Hematopoietic multipotent progenitor cell treated with erythropoietin and hydrocortisone succinate and interleukin-3 and kit ligand, for 15 days (in vitro differentiated cells): ENCODE results near the gene TBXAS1.

Experiments used
- DNase-seq: peaks from one replicate; pipeline ENCODE4 v3.0.0-alpha.2; 2015; ENCODE audit warnings: low spot score

Gene TBXAS1

DNA sequence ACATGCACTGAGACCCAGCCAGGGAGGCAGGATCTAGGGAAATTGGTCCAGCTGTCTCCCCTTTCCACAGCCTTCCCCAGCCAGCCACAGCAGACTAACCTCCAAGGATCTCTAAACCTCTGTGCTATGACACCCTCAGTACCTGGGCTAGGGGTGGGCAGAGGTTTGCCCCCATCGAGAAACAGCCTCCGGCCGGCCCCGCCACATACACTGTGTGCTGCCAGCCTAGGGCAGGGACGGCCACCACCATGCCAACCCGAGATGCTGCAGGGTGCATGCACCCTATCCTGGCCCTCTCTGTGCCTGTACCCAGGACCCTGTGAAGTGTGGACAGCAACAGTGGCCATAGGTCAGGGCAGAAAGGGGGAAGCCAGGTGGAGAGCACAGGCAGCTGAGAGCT is 175.6 kb downstream of the TBXAS1 start:
- DNase-seq, result no peak

DNA sequence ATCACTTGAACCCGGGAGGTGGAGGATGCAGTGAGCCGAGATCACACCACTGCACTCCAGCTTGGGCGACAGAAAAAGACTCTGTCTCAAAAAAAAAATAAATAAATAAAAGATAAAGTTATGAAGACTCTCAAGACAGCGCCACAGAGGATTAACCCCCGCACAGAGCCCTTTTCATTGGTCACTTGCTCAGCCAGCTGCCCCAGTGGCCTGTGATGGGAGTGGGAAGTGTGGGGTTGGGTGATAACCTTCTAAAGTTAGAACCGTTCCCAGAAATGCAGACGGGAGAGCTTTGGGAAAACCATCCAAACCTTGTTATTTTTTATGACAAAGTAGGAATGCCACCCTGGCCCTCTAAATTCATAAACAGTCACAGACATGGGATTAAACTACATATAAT is 176.3 kb downstream of the TBXAS1 start:
- DNase-seq, result no peak

DNA sequence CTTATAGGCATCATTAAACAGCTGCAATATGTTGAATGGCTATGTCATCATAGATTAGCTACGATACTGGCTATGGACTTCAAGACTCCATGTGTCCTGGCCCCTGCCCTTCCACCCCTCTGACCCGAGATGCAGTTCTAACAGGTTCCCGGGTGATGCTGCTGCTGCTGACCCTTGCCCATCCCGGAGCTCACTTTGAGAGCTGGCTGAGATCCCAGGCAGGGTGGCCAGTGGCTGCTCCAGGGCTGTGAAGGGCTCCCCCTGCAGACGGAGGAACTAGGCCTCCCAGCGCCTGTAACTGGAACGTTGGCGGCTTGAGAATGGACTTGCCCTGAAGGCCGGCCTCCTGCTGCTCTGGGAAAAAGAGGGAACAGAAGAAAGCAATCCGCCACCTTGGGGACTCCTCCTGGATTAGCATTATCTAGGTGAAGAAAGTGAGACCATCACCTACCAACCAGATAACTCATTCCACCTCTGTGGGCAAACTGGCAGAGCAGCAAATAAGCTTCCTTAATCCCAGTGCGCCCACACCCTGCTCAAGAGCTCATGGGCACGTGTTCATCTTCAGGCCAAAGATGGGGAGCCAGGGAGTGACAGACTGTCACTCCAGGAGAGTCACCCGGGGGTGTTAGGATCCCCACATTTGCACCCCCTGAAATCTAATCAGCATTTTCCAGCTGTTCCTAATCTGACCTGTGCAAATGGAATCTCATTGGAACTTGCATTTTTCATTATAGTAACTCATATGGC is 176.9 kb downstream of the TBXAS1 start:
- DNase-seq, result no peak

GRCh38 chr7:140006600-140006999 is 177.5 kb downstream of the TBXAS1 start:
- no peak for DNase-seq

DNA sequence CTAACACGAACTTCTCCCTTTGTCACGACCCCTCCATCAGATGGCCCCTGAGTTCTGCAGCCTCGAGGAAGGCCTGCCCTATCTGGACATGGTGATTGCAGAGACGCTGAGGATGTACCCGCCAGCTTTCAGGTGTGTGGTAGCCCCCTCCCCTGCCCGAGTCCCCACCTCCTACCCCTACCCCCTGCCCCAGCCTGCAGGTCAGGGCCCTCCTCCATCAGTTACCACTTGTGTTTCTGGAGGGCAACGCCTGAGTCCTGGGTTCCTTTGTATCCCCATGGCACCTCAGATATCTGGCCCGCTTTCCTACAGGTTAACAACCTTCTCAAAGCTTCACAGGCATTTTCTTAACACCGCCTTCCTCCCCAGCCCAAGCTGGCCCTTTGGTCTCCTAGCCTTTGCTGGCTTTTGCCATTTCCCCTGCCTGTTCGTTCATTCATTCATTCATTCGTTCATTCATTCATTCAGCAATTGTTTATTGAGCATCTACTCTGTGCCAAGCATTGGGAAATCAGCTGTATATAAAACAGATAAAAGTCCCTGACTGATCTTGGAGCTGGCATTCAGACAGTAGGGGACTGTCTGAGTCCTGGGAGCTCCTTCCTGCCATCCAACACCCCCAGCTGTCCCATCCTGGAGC is 178.1 kb downstream of the TBXAS1 start:
- DNase-seq, result no peak

DNA sequence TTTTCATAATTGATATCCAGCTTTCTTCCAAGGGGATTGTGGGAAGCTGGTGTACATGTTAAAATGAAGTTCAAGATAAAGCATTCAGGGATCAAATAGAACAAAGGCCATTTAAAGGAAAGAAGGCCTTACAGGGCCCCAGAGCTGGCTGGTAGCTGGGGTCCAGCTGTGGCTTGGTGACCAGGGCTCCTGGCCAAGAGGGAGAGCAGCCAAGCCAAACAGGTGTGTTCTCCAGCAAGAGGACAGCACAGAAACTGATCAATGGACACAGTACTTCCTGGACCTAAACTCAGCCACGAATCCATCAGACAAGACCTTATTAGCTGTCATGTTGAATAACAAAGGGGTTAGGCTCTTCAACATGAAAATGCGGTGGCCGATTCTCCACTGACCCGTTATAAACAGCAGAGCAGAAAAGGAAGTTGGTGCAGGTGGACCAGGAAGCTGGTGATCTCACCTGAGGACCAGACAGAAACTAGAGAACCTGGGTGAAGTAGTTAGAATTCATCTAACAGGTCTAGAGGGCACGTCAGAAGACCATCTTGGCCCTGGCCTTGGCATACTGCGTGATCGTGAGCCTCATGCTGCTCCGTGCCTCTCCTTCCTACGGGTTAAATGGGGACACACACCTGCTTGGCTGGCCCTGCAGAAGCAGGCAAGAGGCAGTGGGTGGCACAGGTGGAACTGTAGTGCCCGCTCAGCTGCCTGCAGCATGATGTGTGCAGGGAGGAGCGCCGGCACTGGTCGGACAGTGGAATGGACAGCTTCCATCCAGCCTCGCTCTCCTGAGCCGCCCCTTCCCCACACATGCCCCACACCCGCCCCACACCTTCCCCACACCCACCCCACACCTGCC is 179.9 kb downstream of the TBXAS1 start:
- DNase-seq, result no peak

DNA sequence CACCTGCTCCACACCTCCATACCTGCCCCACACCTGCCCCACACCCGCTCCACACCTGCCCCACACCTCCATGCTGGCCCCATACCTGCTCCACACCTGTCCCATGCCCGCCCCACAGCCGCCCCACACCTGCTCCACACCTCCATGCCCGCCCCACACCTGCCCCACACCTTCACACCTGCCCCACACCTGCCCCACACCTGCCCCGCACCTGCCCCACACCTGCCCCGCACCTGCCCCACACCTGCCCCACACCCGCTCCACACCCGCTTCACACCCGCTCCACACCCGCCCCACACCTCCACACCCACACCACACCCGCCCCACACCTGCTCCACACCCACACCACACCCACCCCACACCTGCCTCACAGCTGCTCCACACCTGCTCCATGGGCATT is 180.7 kb downstream of the TBXAS1 start:
- no peak for DNase-seq

DNA sequence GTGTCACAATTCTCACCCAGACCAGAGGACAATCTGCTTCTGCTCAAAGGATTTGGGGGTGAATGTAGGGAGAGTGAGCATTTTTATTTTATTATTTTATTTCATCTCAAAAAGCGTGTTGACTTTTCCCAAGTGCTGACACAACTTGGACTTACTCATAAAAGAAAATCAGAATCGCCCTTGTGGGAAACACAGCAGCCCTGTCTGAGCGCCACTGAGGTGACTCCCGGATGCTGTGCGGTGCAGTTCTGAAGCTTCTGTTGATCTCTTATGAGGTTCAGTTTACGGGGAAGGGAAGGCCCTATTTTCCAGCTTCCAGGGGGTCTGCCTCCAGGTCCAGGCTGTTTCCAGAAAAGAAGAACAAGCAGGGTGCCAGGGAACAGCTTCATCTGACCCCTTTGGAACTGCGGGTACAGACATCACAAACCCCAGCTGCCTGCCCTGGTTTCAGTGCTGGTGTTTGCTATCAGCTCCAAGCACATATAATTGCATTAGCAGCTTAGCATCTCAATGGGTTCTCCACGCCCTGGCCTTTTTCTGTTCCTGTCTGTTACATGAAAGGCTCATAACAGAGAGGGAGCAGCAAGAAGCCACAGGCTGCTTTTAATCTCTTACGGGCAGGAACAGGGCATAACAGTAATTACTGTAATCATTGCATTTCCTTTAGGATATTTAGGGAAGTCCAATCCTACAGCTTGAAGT is 181.3 kb downstream of the TBXAS1 start:
- DNase-seq, result no peak

DNA sequence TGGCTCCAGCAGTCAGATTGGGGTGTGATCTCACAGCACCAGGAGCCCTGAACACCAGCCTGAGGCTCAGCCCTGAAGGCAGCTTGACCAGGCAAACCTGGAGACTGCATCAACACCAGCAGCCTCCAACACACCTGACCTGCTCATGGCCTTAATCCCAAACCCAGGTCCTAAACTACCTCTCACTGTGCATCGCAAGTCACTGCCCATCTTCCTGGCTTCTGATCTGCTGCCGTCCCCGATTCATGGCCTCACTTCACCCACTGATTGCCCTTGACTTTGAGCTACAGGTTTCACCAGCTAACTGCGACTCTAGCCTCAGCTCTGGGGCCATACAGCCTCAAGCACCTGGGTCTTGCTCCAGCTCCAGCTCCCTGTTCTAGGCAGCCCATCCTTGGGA is 184.6 kb downstream of the TBXAS1 start:
- no peak for DNase-seq

DNA sequence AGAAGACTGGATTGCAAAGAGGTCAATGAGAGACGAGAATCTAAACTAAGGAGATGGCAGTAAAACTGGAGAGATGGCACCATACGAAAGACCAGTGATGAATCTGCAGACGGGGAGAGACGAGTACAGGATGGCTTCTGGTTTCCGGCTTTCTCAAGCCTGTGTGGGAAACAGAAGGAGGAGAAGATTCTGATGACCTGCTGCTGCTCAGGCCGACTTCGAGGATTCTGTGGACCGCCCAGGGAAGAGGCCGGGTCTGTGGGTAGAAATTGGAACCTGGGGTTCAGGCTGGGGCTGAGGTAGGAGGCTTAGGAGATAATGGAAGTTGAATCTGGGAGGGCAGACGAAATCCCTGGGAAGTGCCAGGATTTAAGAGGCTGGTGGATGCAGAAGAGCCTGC is 185.1 kb downstream of the TBXAS1 start:
- DNase-seq, result no peak

GRCh38 chr7:140015471-140015970 is 186.5 kb downstream of the TBXAS1 start:
- no peak for DNase-seq

DNA sequence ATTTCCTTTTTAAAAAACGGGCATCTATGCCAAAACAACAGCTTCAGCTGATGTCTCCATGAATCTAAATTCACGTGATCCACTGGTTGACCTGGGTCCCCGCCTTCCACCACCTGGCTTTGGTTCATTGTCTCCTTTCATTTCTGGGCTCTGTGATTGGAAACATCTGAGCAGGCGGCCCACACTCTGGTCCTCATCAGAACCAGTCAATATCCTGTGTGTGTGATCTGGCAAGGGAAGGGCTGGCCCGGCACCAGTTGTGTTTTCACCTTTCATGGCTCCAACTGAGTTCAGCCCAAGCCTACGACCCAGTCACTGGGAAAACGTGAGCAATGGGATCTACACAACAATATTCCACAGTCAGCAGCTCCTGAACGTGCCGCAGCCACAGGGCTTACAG is 187.5 kb downstream of the TBXAS1 start:
- no peak for DNase-seq

DNA sequence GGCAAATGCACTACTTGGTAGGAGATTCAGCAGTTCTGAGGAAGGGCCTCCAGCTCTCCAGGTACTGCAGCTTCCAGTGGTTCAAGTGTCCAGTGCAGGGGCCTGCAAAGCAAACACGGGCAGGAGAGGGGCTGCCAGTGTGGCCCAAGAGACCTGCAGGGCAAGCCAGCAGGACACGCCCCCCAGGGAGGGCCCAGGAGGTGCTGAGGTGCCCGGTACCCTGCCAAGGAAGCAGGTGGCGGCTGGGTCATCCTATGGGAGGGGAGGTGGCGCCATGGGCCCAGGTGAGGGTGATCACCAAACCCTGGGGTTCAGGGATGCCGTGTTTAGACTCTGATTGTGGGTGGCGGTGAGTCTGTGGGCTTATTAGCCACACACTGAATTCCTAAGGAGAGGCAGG is 188.0 kb downstream of the TBXAS1 start:
- DNase-seq, result no peak

DNA sequence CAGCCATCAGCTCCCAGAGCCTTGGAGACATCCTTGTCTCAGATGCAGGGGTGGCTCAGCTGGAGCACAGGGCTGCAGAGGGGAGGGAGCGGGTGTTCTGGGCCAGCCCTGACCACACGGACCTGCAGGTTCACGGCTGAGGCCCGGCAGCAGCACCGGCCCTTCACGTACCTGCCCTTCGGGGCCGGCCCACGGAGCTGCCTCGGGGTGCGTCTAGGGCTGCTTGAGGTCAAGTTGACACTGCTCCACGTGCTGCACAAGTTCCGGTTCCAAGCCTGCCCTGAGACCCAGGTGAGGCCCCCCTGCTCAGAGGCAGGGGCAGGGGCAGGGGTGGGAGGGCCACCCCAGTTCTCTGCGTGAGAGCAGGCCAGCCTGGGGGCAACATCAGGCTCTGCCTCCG is 188.5 kb downstream of the TBXAS1 start:
- no peak for DNase-seq

GRCh38 chr7:140018125-140019043 is 189.3 kb downstream of the TBXAS1 start:
- no peak for DNase-seq

DNA sequence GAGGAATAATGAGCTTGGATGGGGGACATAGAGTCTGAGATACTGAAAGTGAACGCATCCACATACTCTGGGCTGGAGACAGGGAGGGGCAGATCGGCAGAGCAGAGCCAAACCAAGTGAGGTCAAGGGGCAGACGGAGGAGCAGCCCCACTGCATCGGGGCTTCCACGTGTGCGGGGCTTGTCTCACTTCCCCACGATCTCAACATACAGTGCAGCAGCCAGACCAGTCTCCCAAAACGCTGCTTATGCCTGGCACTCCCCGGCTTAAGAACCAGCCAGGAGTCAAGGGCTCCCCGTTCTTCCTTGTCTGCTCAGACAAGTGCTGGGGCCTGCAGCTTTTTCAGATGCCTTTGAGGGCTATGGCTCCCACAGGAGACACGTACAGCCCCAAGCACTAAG is 190.1 kb downstream of the TBXAS1 start:
- DNase-seq, result no peak

GRCh38 chr7:140019606-140020005 is 190.5 kb downstream of the TBXAS1 start:
- DNase-seq, result no peak

DNA sequence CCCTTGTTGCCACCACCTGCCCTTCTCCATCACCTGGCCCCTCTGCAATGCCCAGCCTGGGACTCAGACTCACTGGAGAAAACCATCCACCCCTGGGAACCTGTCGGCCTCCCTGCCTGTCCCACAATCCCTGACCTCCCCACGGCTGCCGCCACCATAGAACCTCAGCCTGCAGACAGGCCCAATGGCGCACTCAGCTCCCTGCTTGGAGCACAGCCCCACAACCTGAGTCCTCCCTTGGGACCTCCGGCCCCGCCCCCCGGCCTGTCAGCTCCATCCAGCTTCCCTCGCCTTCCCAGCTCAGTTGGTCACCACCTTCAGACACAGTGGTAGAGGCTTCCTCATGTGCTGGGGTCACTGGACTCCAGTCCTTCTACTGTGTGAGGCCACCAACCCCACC is 192.5 kb downstream of the TBXAS1 start:
- no peak for DNase-seq

DNA sequence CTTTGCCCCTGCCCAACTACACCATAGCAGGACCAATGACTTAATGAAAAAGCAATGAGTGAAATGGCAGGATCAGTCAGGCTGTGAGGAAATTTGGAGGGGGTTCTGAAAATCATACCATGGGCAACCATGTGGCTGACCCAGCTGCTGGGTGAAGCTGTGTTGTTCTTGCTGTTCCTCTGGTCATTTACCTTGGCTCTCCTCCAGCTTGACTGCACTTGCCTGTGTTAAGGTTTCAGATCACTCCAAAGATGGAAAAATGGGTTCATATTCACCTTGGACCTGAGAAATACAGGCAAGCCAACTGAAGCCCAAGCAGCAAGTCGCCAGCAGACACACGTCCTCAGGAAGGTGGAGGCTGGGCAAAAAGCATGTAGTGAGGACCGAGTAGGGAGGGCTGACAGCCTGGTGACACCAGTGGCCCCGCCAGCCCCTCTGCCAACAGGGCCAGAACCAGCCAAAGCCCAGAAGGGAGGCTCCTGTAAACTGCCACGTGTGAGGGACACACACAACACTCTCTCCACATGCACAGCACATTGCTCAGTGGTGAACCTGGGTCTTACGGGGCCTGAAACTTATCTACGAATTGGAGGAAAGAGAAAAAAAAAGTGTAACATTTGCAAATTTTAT is 193.6 kb downstream of the TBXAS1 start:
- DNase-seq, result no peak

GRCh38 chr7:140023728-140024127 is 194.7 kb downstream of the TBXAS1 start:
- no peak for DNase-seq

- no peak for DNase-seq
Observed at GRCh38 chr7:140024585-140024984, 195.5 kb downstream of the TBXAS1 start.
